NT2/D1 (cell line): ENCODE results near the gene SLC43A3.

Experiments used
- SUZ12 ChIP-seq: IDR thresholded peaks from 2 replicates; pipeline ENCODE4 v1.6.1; 2011; ENCODE audit not compliant: insufficient read length, insufficient read depth; ENCODE audit errors: extremely low read depth
- YY1 ChIP-seq: IDR thresholded peaks from 2 replicates; pipeline ENCODE4 v1.6.1; 2011; ENCODE audit not compliant: insufficient read length, insufficient read depth
- ZNF274 ChIP-seq: IDR thresholded peaks from 2 replicates; pipeline ENCODE4 v1.6.1; 2011; ENCODE audit warnings: mild to moderate bottlenecking, low read depth, low read length

DNA sequence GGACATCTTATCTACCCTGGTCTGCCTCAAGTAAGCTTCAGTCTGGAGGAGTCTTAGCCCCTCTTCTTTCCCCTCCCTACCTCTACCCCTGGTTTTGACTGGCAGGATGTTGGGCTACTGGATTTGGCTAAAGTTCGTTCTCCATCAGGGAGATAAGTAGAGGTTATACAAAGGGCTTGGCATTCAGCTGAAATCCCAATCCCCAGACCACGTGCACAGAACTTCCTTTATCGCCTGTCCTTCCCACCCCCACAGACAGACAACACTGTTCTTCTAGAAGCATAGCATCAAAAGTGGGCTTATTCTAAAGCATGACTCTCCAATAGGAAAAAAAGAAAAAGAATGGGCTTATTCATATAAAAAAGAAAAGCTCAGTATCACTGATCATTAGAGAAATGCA is 53.8 kb downstream of the SLC43A3 start:
- TF ChIP-seq ZNF274 (no peak), SUZ12 (no peak), YY1 (no peak)
